GM12878 (cell line): ENCODE measurements around the gene SCG3. TPM values are rescaled to one million over a fixed set of nuclear protein-coding genes. Genes with fewer than 3 reads are reported as not detected.

Experiments
- ATAC-seq: fragments of 200-7000 bp; cut with Tn5 transposase; 3 replicates; pipeline ENCODE4 v1.9.1; 2020; ENCODE audit warnings: mild to moderate bottlenecking, moderate library complexity
- BruUV-seq: library from RNA; stranded (reverse); fragments of 400-500 nt; replicated peaks from 2 replicates; lab custom pipeline; 2021; lab: Mats Ljungman, UMichigan
- CTCF ChIA-PET: fragments of 300-600 bp; sonication (Branson Sonifier 250); formaldehyde crosslinking; extraction: SDS; loops from one replicate; lab custom pipeline; 2021; ENCODE audit warnings: inconsistent platforms; lab: Yijun Ruan, JAX
- POLR2A ChIA-PET: fragments of 350-600 bp; formaldehyde crosslinking; extraction: SDS; loops from one replicate; lab custom pipeline; 2021; ENCODE audit warnings: inconsistent platforms; lab: Charles Lee
- RAD21 ChIA-PET: fragments of 300-600 bp; sonication (Branson Sonifier 250); formaldehyde crosslinking; loops from one replicate; lab custom pipeline; 2023; ENCODE audit warnings: antibody characterized with exemption; ENCODE audit not compliant: unreplicated experiment; lab: Charles Lee
- SMC1A ChIA-PET: fragments of 300-600 bp; sonication (Branson Sonifier 250); formaldehyde crosslinking; loops from one replicate; lab custom pipeline; 2023; ENCODE audit not compliant: unreplicated experiment, uncharacterized antibody; lab: Charles Lee
- DNase-seq: peaks from one replicate; pipeline ENCODE4 v3.0.0-alpha.2; 2011; ENCODE audit warnings: low read depth, low spot score
- FAIRE-seq: peaks from 3 replicates; lab custom pipeline; 2011; peaks lifted over from hg19 to GRCh38; lab: Jason Lieb, UNC
- H2AFZ ChIP-seq: 2 replicates; pipeline ENCODE4 v1.6.0; 2011; ENCODE audit warnings: low read depth, low read length, control low read depth; ENCODE audit not compliant: control insufficient read depth
- H3K27ac ChIP-seq: 2 replicates; pipeline ENCODE4 v1.5.1; 2011; ENCODE audit warnings: control low read depth; ENCODE audit not compliant: control insufficient read depth, insufficient read depth
- H3K27me3 ChIP-seq, 2 experiments: replicated peaks in 1 of 2; 2 replicates each; pipeline versions ENCODE4 v1.6.0 to v1.6.1; 2011; ENCODE audit warnings: low read length in 1 of 2; ENCODE audit not compliant: control insufficient read depth in 2 of 2, insufficient read depth in 2 of 2
- H3K36me3 ChIP-seq, 2 experiments: 2 replicates each; pipeline ENCODE4 v1.5.1; 2011; ENCODE audit warnings: low read length in 1 of 2; ENCODE audit not compliant: control insufficient read depth in 2 of 2, insufficient read depth in 2 of 2
- H3K4me1 ChIP-seq: 2 replicates; pipeline ENCODE4 v1.6.1; 2011; ENCODE audit warnings: mild to moderate bottlenecking, low read length, moderate library complexity, mixed read lengths; ENCODE audit not compliant: control insufficient read depth, insufficient read depth
- H3K4me2 ChIP-seq: 2 replicates; pipeline ENCODE4 v1.6.0; 2011; ENCODE audit warnings: control low read depth; ENCODE audit not compliant: control insufficient read depth, insufficient read depth
- H3K4me3 ChIP-seq: fragments of 200-600 bp; sonication (generic); 2 replicates; pipeline ENCODE4 v1.5.1; 2016
- H3K79me2 ChIP-seq: 2 replicates; pipeline ENCODE4 v1.6.0; 2011; ENCODE audit warnings: low read length; ENCODE audit not compliant: control insufficient read depth, insufficient read depth
- H3K9ac ChIP-seq: 2 replicates; pipeline ENCODE4 v1.8.0; 2011; ENCODE audit warnings: low read length, control low read depth, mixed read lengths; ENCODE audit not compliant: control insufficient read depth, insufficient read depth
- H3K9me3 ChIP-seq: replicated peaks from 3 replicates; pipeline ENCODE4 v1.5.1; 2011; ENCODE audit warnings: mild to moderate bottlenecking, low read length; ENCODE audit not compliant: control insufficient read depth, insufficient read depth
- H4K20me1 ChIP-seq: 2 replicates; pipeline ENCODE4 v1.6.0; 2011; ENCODE audit not compliant: control insufficient read depth, insufficient read depth
- CBFB ChIP-seq: IDR thresholded peaks from 2 replicates; pipeline ENCODE4 v1.6.1; 2016; ENCODE audit warnings: antibody characterized with exemption, low read depth
- CBX5 ChIP-seq: sonication (generic); IDR thresholded peaks from 2 replicates; pipeline ENCODE4 v1.6.1; 2016; ENCODE audit warnings: low read depth, moderate library complexity, mild to moderate bottlenecking, inconsistent platforms
- CHD1 ChIP-seq: IDR thresholded peaks from 2 replicates; pipeline ENCODE4 v1.6.1; 2012; ENCODE audit warnings: low read depth, low read length, improper control_type of control experiment
- E2F8 ChIP-seq: fragments of 450-650 bp; IDR thresholded peaks from 2 replicates; pipeline ENCODE4 v1.6.1; 2018; ENCODE audit warnings: mild to moderate bottlenecking, low read depth, moderate library complexity; ENCODE audit not compliant: partially characterized antibody
- ESRRA ChIP-seq: IDR thresholded peaks from 2 replicates; pipeline ENCODE4 v1.6.1; 2012; ENCODE audit warnings: mild to moderate bottlenecking, low read length, improper control_type of control experiment
- FOXM1 ChIP-seq: IDR thresholded peaks from 2 replicates; pipeline ENCODE4 v1.6.1; 2012; ENCODE audit warnings: low read depth, mild to moderate bottlenecking, inconsistent platforms, low read length, moderate library complexity
- IRF3 ChIP-seq: fragments of 450-650 bp; IDR thresholded peaks from 2 replicates; pipeline ENCODE4 v1.6.1; 2014; ENCODE audit warnings: mild to moderate bottlenecking
- IRF4 ChIP-seq: IDR thresholded peaks from 2 replicates; pipeline ENCODE4 v1.6.1; 2011; ENCODE audit warnings: low read depth, low read length
- MEF2B ChIP-seq: fragments of 450-650 bp; IDR thresholded peaks from 2 replicates; pipeline ENCODE4 v1.6.1; 2018; ENCODE audit warnings: mild to moderate bottlenecking, moderate library complexity; ENCODE audit not compliant: partially characterized antibody, poor library complexity, severe bottlenecking
- MXI1 ChIP-seq: fragments of 150-350 bp; IDR thresholded peaks from 2 replicates; pipeline ENCODE4 v1.6.1; 2011; ENCODE audit warnings: low read depth, mild to moderate bottlenecking, inconsistent platforms, low read length, improper control_type of control experiment
- NFYB ChIP-seq: IDR thresholded peaks from 2 replicates; pipeline ENCODE4 v1.6.1; 2011; ENCODE audit warnings: low read depth, mild to moderate bottlenecking, low read length, improper control_type of control experiment, moderate library complexity; ENCODE audit not compliant: insufficient read depth
- RCOR1 ChIP-seq: conservative IDR thresholded peaks from 2 replicates; pipeline ENCODE4 v1.6.1; 2012; ENCODE audit warnings: low read depth, low read length, improper control_type of control experiment
- RUNX3 ChIP-seq: IDR thresholded peaks from 2 replicates; pipeline ENCODE4 v1.6.1; 2012; ENCODE audit warnings: low read length, inconsistent platforms
- SMAD1 ChIP-seq: fragments of 450-650 bp; IDR thresholded peaks from 2 replicates; pipeline ENCODE4 v1.6.1; 2018; ENCODE audit warnings: mild to moderate bottlenecking, low read depth; ENCODE audit not compliant: partially characterized antibody
- SMARCA5 ChIP-seq: fragments of 450-650 bp; IDR thresholded peaks from 2 replicates; pipeline ENCODE4 v1.6.1; 2017; ENCODE audit warnings: mild to moderate bottlenecking
- SPI1 ChIP-seq: IDR thresholded peaks from 2 replicates; pipeline ENCODE4 v1.6.1; 2011; ENCODE audit warnings: low read depth, mild to moderate bottlenecking, low read length, moderate library complexity, borderline replicate concordance; ENCODE audit not compliant: insufficient read depth
- STAT1 ChIP-seq: fragments of 450-650 bp; conservative IDR thresholded peaks from 2 replicates; pipeline ENCODE4 v1.6.1; 2014; ENCODE audit warnings: antibody characterized with exemption, mild to moderate bottlenecking
- TARDBP ChIP-seq: IDR thresholded peaks from 2 replicates; pipeline ENCODE4 v1.6.1; 2016; ENCODE audit warnings: borderline replicate concordance
- TBL1XR1 ChIP-seq: IDR thresholded peaks from 2 replicates; pipeline ENCODE4 v1.6.1; 2012; ENCODE audit warnings: low read depth, low read length, improper control_type of control experiment
- TCF12 ChIP-seq: IDR thresholded peaks from 2 replicates; pipeline ENCODE4 v1.6.1; 2011; ENCODE audit warnings: low read depth, mild to moderate bottlenecking, low read length
- ZNF384 ChIP-seq: IDR thresholded peaks from 2 replicates; pipeline ENCODE4 v1.6.1; 2012; ENCODE audit warnings: low read depth, mild to moderate bottlenecking, low read length, improper control_type of control experiment, borderline replicate concordance
- WGBS: methylation state at CpG from one replicate; pipeline ENCODE4 v1.1.6; 2016; ENCODE audit warnings: low lambda C conversion rate; ENCODE audit not compliant: insufficient replicate concordance, insufficient coverage; ENCODE audit errors: missing lambda C conversion rate; 5-methylcytosine and 5-hydroxymethylcytosine counted together
- in situ Hi-C: fragments of 300-500 bp; cut with MboI; formaldehyde crosslinking; loops from 9 replicates; pipeline ENCODE4 v1.14.3; 2018; ENCODE audit warnings: mixed read lengths
- intact Hi-C: fragments of 100-400 bp; cut with micrococcal nuclease; formaldehyde crosslinking; loops from one replicate; pipeline ENCODE4 v1.14.2; 2022; ENCODE audit not compliant: unreplicated experiment
- polyA plus RNA-seq, 11 experiments: library from polyadenylated mRNA; depleted of rRNA in 4 of 11; unstranded in 6 of 11; stranded (reverse) in 5 of 11; fragments of >200 nt; fragmentation: Nextera tagmentation in 4 of 11; fragmentation: Illumina TruSeq in 1 of 11; extraction: Ambion mirVana in 4 of 11; extraction: Trizol in 1 of 11; gene quantifications; 1 replicate in 1 of 11; 2 replicates in 10 of 11; pipeline versions ENCODE4 v1.2.1 to v1.2.3, GENCODE V29; 2011 to 2016; ENCODE audit warnings: inconsistent platforms in 2 of 11, missing spikeins in 2 of 11, low read depth in 1 of 11
- total RNA-seq, 4 experiments: library from RNA; depleted of rRNA in 3 of 4; stranded (reverse); fragments of >200 nt in 3 of 4; fragmentation: Illumina TruSeq in 1 of 4; extraction: Trizol in 1 of 4; gene quantifications; 2 replicates each; pipeline versions ENCODE4 v1.2.1 to v1.2.3, GENCODE V29; 2013 to 2021

Gene SCG3
- total and polyA plus RNA-seq, 10 of the 15 experiments (the other 5 are each of a cell fraction or from before 2014, with no cell fraction given): 0.03 to 0.15 (median 0.04) TPM; not detected in 7

DNA sequence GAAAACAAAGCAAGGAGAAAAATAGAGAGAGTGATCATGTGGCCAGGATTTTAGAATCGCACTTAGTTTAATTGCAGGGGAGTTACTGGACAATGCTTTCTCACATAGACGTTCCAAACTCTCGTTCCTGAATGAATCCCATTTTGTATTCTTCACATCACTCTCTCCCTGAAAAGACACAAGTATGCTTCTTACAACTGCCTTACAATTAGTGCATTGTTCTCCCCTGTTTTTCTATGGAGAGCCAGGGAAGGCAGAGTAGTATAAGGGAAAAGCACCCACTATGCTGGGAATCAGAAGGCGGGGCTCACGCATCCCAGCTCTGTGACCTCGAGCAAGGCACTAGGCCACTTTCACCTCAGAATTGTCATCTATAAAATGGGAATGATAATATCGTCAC, 84.4 kb downstream of the SCG3 start (continued):
- no peak for TF ChIP-seq TCF12

- TF ChIP-seq TBL1XR1 (no peak), CBX5 (no peak), FOXM1 (no peak), NFYB (no peak), SMARCA5 (no peak), RCOR1 (no peak), TARDBP (no peak), IRF4 (no peak), SPI1 (no peak), ESRRA (no peak), MEF2B (no peak), ZNF384 (no peak), CBFB (no peak), IRF3 (no peak), RUNX3 (no peak), SMAD1 (no peak), MXI1 (no peak), STAT1 (no peak), CHD1 (no peak), E2F8 (no peak)
- in situ Hi-C loops: no loop called here
Observed at GRCh38 chr15:51766341-51766740, 85.0 kb downstream of the SCG3 start.

More at GRCh38 chr15:51766341-51766740, 85.0 kb downstream of the SCG3 start:
- Histone ChIP-seq H3K4me2 (no peak overlapping the region), H3K9me3 (no peaks in the 10 kb centered on the region), H3K4me1 (no peaks in the 10 kb centered on the region), H3K9ac (no peak overlapping the region), H3K36me3 (no peaks in the 10 kb centered on the region), H2AFZ (no peak overlapping the region), H3K27ac (no peak overlapping the region), H3K27me3 (no peaks in the 10 kb centered on the region), H4K20me1 (no peaks in the 10 kb centered on the region), H3K79me2 (no peaks in the 10 kb centered on the region), H3K4me3 (no peak overlapping the region)
- intact Hi-C loops: no loop called here
- 100% methylated on average over 1 of the region's 1 CpG for WGBS
- CTCF ChIA-PET: interaction anchor here (1.0 kb wide), 1 partner anchor 11 kb away, joined by 5 read pairs; no protein-coding TSS in a partner anchor
- POLR2A ChIA-PET: no interaction called here
- RAD21 ChIA-PET: no interaction called here
- FAIRE-seq (no peak), DNase-seq (no peak), ATAC-seq (no peak)
- no TSS peak for BruUV-seq
- SMC1A ChIA-PET: interaction anchor here (1.0 to 1.6 kb wide), 3 partner anchors 10 to 38 kb away, joined by 3 to 5 read pairs (median 4); no protein-coding TSS in a partner anchor
